GM18517 (cell line): ENCODE data around the gene ABHD2.
"Not testable (repeated sequence)": the region's sequence is repeated elsewhere in the genome, so short reads cannot be mapped to it uniquely, and the experiment has no call there.

Source experiments
- ATAC-seq: cut with Tn5 transposase; IDR thresholded peaks from one replicate; pipeline ENCODE4 v1.9.1; 2021; ENCODE audit warnings: mild to moderate bottlenecking, moderate library complexity; ENCODE audit not compliant: unreplicated experiment

ABHD2 gene

GRCh38 chr15:89217031-89217430, 128.8 kb downstream of the ABHD2 start:
- ATAC-seq, result no peak

DNA sequence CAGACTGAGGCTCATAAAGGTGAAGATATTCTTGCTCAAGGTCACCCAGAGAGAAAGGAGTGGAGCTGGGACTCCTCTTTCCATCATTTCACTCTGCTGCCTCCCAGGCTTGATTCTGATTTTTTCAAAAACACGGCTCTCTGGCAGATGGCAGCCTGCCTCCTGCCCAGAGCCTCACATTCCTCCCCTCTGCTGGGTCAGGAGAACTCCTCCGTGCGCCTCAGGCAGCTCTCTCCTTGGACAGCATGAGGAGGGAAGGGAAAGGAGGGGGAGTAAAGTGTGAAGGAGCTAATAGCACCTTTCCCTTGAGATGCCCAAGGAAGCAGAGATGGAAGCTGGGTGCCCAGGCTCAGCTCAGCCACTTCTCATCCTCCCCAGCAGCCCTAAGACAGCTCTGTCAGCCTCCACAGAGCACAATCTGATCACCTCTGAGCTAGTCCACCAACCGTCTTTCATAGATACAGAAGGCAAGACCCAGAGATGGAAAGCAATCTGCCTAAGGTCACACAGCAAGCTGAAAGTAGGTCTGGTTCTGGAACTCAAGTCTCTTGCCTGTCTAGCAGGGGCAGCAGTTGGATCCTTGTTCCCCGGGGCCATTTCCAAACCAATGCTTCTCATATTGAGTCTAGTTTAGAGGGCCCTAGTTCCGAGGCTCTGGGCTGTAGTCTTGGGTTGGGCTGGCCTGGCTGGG, 129.6 kb downstream of the ABHD2 start:
- ATAC-seq, result no peak

- ATAC-seq, result no peak
Observed at GRCh38 chr15:89218531-89218930, 130.3 kb downstream of the ABHD2 start.

DNA sequence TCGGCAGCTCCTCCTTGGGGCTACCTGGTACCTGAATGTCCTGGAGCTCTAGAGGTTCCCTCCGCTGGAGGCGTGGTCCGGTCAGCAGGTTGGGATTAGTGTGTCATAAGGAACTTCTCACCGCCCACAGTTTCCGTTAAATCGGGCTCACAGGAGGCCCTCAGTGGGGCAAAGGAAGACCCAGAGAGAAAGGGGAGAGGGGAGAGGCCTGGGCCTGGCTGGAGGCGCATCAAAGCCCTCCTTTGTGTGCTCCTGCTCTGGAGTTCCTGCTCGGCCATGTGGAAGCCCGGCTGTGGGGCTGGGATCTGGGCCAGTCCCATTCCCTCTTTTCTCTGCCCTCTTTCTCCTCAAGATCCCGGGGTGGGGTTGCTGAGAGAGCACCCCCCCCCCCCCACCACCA, 133.3 kb downstream of the ABHD2 start, which contains the start of gene RLBP1:
Gene RLBP1, minus strand, starts transcription at position 37 of the 400 bp plus-strand sequence. CDS start 2,604 bp downstream, outside the sequence.
- ATAC-seq, result no peak

DNA sequence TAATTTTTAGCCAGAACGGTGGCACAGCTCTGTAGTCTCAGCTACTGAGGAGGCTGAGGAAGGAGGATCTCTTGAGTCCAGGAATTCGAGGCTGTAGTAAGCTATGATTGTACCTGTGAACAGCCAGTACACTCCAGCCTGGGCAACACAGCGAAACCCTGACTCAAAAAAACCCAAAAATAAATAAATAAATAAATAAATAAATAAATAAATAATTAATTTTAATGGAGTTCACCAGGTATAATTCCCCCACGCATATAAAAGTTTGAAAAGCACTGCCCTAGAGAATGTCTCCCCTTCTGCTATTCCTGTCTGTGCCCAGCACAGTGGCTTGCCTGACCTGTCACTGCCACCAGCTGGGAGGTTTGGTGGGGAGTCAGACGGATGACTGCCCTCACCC, 137.3 kb downstream of the ABHD2 start:
- no peak for ATAC-seq

DNA sequence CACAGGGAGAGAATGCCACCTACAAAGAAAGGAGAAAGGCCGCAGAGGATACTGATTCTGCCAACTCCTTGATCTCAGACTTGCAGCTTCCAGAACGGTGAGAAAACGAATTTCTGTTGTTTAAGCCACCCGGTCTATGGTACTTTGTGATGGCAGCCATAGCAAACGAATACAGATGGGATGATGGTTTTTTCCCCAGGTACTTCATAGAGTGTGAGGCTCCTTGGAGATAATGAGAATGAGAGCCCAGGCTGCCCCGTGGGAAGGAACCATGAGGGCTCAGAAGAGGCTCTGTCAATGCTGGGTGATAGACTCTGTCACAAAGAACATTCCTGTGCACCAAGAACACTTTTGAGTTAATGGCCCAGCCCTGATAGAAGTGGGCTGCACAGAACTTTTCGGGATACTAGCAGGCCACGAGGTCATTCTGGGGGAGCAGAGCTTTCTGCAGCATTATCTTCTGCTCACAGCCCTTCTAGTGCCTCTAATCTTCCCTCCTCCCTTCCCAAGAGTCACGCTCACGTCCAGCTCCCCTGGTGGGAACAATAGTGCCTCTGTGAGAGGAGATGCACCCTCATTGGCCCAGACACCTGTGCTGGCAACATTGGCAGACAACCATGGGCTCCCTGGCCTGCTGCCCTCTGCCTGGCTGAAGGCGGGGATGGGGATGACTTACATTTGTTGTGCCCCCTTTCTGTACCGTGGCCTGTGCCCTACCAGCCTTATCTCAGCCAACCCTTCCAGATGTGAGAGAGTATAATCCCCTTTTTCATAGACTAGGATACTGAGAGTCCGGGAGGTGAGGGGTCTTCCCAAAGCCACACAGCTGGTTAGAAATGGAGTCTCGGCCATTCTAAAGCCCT, 138.3 kb downstream of the ABHD2 start:
- ATAC-seq, result no peak

GRCh38 chr15:89227425-89227824, 139.2 kb downstream of the ABHD2 start:
- no peak for ATAC-seq

DNA sequence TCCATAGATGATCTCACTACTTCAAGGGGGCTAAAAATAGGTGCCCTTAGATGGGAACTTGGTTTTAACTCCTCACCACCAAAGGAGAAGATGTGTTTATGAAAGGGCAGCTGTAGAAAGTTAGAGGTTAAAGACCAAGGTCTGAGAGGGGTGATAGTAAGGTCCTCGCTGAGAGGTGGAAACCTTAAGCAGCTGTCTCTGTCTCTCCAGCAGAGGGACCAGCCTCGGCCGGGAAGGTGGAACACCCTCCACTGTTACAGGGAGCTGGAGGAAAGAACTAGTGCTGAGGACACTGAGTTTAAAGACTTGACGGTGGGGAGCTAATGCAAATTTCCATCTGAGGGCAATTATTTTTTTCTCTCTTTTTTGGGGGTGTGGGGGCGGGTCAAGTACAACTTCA, 142.0 kb downstream of the ABHD2 start:
- ATAC-seq, result no peak

DNA sequence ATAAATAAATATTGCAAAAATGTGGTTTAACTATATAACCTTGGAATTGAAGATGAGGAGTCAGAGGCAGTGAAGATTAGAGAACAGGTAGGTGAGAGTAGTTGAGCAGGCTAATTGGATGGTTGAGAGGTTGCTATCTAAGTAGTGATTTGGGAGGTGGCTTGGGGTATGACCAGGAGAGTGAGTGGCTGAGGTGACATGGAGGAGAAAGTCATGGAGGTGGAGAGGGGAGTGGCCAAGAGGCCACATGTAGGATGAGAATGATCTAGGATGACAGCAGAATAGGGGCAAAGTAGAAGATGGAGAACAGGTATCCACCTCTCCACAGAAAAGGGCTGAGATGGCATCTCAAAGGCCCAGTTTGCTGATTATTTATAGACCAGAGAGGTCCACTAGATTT, 143.6 kb downstream of the ABHD2 start:
- ATAC-seq, result no peak

DNA sequence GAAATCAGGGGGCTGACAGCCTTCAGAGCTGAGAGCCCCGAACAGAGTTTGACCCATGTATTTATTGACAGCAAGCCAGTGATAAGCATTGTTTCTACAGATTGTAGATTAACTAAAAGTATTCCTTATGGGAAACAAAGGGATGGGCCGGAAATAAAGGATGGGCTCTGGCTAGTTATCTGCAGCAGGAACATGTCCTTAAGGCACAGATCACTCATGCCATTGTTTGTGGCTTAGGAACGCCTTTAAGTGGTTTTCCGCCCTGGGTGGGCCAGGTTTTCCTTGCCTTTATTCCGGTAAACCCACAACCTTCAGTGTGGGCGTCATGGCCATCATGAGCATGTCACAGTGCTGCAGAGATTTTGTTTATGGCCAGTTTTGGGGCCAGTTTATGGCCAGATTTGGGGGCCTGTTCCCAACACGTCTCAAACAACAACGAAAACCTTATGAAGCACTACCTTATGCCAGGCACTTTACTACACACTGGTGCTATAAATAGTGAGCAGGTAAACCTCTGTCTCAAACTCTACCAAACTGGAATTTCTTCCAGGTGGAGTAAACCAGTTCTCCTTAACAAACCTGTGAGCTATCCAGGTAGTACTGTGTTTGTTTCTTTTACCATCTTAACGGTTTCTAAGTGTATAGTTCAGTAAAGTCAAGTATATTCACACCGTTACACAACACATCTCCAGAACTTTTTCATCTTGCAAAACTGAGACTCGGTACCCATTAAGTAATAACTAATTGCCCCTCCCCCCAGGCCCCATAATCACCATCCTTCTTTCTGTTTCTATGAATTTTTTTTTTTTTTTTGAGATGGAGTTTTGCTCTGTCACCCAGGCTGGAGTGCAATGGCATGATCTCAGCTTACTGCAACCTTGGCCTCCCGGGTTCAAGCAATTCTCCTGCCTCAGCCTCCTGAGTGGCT, 151.9 kb downstream of the ABHD2 start:
- not testable (repeated sequence) for ATAC-seq

DNA sequence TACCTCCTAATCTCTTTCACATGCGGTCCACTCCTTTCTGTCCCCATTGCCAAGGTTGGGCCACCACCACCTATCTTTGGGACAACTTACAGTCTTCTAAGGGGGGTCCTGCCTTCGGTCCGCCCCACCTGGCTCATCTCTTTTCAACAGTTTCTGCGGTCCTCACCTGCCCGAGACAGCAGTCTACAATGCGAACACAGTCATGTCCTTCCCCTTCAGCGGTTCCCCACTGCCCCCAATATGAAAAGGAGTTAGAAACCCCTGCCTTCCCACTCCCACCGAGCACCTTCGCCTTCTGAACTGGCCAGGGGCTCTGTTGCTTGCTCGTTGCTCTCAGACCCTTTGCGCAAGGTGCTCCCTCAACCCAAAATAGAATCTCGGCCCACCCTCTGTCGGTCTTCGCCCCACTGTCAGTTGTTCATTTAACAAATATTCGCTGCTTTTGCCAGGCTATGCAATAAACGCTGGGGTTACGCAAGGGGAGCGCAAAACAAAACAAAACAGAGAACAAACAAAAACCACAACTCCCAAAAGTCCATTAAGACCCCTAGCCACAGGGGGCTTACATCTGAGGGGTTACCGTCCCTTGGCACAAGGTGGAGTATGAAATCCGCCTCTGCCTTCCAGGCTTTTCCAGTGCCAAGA, 154.9 kb downstream of the ABHD2 start:
- ATAC-seq, result no peak

DNA sequence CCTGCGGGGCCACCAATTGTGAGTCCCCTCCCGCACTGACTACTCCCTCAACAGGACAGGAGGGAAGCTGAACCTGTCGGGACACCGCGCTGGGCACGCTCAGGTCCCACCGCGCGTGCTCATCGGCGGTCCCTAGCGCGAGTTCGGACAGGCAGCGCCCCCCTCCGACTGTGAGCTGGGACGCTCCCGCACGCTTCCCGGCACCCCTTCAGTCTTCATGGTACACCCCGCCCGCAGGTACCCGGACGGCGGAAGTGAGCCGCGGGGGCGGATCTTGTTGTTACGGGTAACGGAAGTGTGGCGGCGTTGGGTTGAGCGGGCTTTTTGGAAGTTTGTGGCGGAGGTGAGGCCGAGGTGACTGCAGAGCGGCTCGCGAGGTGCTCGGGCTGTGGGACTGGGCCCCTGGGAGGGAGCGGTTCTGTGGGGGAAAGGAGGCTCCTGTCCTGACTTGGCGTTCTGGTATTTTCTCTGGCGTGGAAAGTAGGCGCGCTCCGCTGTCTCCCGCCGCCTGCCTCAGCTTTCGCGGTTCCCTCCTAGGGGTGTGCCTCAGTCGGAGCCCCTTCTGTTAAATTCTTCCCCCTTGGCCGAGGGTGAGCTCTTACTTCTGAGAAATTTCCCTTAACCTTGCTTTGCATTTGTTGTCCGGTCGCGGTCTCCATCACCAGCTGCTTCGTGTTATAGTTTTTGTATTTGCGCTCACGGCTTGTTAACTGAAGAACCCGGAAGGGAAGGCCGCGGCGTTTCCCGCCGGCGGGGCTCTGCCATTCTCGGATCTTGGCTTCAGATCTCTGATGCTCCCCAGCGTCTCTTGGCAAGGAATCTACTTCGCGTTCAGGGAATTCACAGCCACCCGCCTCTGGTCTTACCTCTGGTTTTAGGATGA, 155.7 kb downstream of the ABHD2 start, which contains the start of gene FANCI:
Gene FANCI, plus strand, starts transcription at position 289 of the 883 bp plus-strand sequence. CDS start 3,669 bp downstream, outside the sequence.
- ATAC-seq, result peak; percentile 94

DNA sequence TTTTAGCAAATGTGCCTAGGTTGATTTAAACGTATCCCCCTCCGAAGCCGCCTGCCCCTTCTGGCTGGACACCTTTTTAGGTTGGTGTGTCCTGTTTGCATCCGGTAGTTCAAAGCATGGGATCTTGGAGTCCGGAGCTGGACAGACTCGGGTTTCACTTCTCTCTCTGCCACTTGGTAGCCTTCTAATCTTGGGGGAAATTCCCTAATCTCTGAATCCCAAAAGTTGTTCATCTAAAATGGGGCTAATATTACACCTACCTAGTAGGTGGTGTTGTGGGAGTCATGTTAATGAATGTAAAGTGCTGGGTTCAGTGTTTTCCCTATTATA, 156.3 kb downstream of the ABHD2 start:
- no peak for ATAC-seq

DNA sequence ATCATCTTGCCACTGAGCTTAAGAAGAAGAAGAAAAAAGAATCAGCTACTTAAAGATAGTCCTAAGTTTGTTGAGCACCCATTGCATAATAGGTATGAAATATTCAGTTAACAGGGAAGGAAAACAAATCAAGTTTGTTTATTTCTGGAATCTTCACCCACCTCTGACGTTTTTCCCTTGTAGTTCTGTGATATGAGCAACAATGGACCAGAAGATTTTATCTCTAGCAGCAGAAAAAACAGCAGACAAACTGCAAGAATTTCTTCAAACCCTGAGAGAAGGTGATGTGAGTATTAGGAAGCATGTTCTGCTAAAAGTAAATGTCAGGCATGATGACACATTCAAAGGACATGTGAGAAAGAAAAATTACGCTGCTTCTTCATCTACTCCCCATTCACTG, 159.2 kb downstream of the ABHD2 start:
- no peak for ATAC-seq

DNA sequence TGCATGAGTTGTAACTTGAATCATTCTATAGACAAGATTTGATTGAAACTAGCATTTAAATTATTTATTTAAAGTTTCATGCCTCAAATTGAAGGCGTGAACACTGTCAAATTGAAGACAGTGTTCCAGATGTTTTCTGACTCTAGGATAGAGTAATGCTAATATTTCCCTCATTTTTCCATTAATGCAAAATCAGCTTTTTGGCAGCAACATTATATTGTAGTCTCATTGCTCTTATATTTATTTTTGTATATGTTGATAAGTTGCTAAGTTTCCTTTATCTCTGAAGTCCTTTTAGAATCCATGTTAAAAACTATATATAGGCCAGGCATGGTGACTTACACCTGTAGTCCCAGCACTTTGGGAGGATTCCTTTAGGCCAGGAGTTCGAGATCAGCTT, 160.3 kb downstream of the ABHD2 start:
- no peak for ATAC-seq

DNA sequence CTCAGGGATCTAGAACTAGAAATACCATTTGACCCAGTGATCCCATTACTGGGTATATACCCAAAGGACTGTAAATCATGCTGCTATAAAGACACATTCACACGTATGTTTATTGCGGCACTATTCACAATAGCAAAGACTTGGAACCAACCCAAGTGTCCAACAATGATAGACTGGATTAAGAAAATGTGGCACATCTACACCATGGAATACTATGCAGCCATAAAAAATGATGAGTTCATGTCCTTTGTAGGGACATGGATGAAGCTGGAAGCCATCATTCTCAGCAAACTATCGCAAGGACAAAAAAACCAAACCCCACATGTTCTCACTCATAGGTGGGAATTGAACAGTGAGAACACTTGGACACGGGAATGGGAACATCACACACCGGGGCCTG, 161.9 kb downstream of the ABHD2 start:
- not testable (repeated sequence) for ATAC-seq
